Muscle of back (tissue), 11 donors: ENCODE results near the gene AFDN. TPM values are rescaled to one million over a fixed set of nuclear protein-coding genes. Genes with fewer than 3 reads are reported as not detected.

Experiments used
- DNase-seq, 3 donors: peaks; one replicate each; pipeline versions ENCODE4 v3.0.0 to v3.0.0-alpha.2; 2013
- polyA plus RNA-seq, 10 donors: library from polyadenylated mRNA; unstranded; fragments of 120-200 nt; gene quantifications; one replicate each; pipeline ENCODE4 v1.2.1, GENCODE V29; 2013; ENCODE audit not compliant: insufficient read length in 10 of 10

Gene AFDN
- polyA plus RNA-seq, 10 donors: 24.4 to 63.8 (median 43.0) TPM

DNA sequence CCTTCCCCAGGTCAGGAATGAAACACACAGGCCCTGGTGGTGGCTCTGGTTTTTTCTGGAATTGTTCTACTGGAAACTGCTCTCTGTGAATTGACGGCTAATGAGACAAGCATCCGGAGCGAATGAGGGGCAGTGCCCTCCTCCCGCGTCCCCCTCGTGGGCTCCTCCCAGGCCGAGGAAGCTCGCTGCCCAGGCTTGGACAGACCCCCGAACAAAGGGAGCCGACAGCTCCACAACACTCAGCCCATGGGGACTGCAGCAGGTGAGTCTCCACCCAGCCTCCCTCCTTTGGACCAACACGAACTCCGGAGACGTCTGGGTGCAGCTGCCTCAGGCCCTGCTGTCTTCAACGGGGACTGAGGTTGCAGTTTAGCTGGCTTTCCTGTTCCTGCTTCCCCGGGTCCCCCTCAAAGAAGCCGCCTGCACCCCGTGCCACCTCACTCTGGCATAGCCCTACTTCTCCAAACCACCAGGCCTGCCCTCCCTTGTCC, 31.3 kb upstream of the AFDN start:
- DNase-seq: no peak

DNA sequence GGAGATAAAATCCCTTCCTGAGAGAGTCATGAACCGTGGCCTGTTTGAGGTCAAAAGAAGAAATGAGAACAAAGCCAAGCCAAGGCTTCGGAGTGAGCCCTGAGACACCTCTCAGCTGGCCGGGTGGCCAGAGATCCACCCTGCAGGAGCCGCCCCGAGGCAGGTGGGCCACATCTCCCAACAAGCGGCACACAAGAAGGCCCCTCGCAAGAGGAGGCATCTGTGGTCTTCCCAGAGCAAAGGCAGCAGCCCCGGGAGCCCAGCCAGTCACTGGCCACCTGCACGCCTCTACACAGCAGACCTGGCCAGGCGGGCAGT, 30.9 kb upstream of the AFDN start:
- no peak for DNase-seq

DNA sequence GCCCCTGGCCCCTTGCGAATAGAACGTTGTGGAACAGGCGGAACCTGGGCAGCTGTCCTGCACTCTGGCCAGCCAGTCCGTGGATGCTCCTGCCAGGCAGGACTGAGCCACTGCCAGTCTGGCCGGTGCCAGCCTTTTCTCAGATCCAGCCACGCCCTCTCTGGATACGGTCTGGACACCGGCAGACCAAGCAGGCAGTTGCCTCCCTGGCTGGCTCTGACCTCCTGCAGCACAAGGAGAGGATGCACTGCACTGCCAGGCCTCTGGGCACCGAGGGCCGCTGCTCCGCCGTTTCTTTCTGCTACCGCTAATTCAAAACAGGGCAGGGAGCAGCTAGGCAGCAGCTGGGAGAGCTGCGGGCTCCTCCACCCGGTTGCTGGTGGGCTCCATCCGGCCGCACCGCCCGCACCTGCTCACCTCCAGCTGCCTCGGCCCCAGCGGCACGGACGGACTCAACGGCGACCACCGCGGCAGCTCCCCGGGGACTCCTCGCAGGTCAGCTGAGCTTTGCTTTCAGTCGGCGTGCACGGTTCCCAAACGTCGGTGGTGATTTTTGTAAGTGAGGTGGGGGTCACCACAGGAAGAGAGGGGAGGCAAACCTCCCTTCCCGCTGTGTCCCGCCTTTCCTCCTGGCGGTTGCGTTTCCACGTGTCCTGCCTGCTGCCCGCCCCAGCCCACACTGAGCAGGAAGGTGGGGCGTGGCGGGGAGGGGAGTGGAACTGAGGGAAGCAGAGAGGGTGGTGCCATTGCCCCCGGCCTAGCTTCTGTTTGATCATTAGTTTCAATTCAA, 30.3 kb upstream of the AFDN start:
- peak; percentile 11 to 53 (median 13) for DNase-seq

DNA sequence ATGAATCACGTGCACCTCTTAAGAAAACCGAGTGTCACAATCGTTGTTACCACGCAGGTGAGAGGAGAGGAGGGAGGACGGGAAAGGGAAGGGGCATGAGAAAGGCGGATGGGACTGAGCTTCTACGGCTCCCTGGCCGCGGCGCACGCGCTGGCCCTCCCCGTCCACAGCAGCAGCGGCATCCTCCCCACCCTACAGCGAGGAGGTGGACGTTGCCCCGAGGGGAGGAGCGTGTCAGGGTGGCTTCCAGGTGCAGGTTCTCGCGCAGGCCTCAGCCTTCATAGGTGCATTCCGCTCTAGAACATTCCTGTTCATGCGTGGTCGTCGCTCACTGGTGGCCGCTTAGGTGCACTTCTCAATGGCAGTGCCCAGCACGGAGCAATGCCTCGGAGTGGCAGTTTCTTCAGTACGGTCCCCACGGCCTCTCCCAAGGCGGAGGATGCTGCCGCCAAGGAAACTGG, 29.7 kb upstream of the AFDN start:
- DNase-seq: no peak

DNA sequence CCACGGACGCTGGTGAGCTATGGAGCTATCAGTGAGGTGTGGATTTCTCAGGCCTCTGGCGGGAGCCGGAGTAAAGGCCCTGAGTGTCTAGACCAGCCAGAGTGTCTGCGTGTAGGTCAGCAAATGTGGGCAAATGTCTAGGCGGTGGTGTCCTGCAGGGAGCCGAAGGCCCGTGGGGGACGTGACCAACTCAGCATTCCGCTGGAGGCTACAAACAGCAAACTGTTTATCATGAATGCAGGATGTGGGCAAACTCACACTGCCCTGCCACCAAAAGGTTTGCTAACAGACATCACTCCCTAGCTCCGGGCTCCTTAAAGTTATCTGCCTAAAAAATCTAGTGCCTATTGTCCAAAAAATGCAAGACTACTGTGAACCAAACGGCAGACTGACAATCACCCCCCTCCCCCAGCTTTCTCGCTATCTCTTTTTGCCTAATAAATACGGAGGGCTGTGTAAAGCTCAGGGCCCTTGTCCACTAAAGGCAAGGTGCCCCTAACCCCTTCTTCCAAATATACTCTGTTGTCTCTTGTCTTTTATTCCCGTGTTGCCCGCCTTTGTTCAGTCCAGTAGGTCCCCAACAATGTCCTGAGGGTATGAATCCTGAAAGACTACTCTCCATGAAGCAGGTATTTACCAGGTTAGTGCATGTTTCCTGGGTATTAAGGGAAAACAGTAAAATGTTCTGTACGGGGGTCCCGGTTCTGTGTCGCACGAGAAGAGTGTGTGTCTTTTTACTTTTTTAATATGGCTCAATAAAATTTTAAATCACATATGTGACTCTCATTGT, 29.0 kb upstream of the AFDN start:
- no peak for DNase-seq

DNA sequence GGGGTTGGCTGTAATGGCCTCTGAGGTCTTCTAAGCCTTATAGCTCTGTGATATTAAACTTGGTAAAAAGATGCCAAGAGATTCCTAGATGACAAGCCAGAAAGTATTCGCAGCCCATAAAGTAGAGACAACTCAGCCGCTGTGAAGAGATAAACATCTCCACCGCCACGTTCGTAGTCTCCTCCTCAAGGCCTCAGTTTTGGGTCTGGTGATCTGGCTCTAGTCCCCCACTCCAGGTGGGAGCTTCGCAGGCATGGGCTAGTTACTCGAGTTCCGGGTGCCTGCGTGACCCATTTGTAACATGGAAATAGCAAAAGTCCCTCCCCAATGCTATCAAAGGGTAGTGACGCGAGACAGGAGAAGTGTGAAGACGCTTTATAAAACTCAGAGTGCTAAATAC, 28.3 kb upstream of the AFDN start:
- DNase-seq: no peak

DNA sequence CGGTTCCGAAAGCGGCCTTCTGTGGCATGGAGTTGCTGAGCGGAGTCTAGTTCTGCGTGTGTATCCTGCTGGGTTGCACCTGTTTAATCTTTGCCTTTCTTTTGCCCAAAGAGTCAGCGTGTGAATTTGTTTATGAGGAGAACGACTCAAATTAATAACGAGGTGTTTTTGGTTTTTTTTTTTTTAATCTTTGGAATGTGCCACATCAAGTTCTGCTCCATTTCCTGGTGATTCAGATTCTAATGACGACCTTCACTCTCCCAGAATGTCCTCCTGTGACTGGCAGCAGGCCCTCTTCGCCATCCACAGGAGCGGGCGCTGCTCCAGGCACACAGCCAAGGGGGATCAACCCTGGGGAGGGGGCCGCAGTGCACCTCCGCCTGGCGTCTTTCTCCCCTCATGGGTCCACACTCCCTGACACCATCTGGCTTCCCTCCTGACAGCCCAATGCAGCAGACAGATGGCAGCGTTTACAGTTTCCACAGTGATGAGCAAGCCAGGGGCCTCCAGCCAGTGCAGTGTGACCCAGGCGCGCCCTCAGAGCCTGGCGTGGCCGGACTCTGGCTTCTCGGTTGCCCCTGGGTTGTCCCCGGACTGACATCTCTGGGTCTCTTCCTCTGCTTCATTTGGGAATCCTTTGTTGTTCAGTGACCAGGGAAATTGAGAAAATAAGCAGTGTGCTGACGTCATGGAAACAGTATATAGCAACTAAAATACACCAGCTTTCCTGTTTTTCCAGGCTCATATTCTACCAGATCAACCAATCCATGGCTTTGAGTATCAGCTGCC, 27.5 kb upstream of the AFDN start:
- peak; percentile 8 to 69 (median 28) for DNase-seq

DNA sequence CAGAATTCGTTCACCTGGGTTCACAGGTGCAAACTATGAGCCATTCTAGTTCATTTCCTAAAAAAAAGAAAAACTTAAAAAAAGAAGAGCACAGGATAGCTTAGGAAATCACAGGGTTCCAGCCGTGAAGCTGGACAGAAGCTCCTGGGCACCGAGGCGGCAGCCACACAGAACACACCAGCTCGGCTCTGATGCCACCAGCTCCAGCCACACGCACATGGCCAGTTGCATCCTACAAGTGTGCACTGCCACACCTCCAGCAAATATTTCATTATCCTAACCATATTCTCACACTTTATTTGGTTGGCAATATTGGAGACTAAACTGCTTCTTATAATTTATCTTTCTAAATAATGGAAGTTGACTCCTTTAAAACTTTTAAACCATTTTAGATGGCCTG, 26.2 kb upstream of the AFDN start:
- DNase-seq: no peak

DNA sequence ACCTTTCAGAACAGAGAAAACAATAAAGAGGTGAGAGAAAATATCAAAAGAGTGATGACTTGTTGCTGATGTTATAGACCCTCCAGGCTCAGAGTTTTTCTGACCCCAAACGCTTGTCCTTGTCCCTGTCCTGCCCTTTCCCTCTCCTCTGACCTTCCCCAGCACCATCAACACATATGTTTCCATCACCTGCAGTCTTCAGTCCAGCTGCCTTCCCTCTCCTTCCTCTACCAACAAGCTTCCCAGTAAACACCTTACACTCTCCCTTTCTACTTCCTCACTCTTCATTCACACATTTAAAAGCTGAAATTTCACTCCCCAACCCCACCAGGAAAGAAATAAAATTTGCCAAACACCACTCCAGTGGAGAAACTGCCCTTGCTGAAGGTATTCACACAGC, 25.4 kb upstream of the AFDN start:
- no peak for DNase-seq

DNA sequence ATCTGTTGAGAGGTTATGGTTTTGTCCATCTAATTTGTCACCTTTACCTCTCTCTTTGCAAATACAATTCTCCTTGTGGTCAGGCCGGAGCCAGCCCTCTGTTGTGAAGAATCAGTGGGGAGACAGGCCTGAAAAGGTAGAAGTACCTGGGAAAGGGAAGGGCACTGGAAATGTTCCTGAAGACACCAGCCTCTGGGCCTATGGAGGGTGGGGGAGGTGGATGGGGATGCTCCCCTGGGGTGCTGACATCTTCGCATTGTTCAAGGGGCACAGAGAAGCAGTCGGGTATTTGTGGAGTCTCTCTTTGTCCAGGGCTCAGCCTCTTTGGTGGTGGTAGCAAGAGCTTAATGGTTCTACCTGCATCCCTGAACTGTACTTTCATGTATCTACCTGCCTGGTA, 24.4 kb upstream of the AFDN start:
- DNase-seq: no peak

DNA sequence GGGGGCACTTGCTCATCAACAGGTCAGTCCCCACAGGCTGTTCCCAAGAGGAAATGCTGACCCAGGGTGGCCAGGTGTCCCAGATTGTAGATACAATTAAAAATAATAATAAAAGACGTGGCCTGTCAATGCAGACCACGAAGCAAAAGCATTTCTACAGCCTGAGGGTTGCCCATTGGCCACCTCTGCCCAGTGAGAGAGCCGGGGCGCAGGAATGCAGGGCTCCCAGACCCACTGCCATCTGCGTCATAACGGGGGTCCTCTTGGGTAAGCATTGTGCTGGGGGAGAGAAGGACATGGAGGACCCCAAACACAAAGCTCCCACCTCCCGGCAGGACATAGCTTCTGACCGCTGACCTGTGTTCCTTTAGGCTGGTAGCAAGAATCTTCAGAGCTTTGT, 22.9 kb upstream of the AFDN start:
- DNase-seq: no peak

DNA sequence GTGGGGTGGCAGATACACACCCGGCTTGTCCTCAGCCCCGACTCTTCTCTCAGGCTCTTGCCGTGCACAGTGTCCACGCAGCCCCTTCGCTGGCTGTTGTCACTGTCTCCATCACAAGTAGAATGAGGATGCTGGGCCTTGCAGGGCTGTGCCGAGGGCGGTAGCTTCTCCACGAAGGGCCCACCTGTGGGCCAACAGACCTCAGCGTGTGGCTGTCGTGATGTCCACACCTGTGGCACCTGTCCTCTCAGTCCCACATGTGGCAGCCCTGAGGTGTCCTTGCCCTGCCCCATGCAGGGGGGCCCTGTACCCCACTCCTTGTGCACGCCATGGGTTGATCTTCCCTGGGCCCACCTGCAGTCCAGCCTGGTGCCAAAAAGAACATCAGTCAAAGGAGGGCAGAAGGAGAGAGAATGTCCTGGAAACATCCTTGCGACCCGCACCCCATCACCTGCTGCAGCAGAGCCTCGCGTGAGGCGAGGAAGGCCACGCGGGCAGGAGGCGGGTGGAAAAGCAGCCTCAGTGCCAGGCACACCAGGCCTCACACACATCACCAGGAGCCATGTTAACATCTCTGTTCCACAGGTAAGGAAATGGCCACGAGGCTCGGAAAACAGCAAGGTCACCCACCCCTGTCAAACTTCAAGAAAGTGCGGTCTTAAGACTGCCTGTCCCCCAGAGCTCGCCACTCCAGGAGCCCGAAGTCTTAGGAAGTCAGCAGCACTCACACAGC, 22.3 kb upstream of the AFDN start:
- no peak for DNase-seq

DNA sequence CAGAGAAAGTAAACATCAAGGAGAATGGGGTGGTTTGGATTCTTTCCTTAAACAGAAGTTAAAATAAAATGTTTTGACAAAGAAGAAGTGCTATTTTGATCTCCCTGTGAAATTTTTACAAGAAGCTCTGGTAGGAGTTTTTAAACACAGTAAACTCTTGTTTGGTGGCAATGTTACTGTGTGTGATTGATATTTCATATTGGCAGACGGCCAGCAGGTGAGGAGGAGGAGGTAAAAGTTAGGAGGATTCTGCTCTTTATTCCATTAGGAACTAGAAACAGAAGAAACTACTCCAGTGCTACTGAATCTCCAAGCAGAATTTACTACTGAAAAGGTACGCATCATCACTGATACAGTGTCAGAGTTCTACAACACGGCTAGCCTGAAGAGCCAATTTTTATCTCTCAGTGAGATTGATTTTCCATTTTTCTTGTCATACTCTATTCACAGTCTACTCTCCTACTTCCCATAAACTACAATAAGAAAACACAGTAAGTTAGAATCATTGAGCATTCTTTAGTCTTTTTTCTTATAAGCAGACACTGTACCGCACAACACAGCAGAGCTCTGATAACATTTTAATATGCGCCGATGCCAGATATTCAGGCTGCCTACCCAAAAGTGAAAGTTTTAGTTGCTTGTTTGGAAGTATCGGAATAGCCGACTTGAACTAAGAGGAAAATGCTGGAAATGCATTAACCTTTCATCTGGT, 21.2 kb upstream of the AFDN start:
- DNase-seq: no peak

DNA sequence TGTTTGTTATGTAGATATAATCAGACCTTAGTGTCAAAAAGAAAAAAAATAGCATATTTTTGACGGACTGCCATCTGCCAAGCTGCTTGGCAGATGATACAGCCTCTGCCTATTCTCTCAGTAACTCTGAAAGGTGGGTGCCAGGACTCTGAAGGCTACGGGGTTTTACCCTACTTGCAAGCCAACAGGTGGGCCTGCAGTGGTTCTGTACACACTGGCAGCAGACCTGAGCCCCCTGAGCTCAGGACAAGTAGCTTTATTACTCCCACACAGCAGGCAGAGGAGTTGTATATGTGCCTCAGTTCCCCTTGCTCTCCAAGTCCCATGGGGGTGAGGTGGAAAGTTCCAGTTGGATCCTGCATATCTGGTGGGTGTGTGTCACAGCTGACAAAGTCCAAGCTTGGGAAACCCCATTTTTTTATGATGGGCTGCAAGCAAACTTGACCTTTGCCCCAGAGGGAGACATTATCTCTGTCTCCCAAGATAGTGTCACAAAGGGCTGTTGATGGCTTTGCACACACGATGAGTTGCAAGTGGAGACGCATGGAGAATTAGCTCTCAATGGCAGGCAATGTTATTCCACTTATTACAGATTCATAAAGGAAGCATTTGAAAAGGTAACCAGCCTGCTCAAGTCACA, 20.5 kb upstream of the AFDN start:
- no peak for DNase-seq

DNA sequence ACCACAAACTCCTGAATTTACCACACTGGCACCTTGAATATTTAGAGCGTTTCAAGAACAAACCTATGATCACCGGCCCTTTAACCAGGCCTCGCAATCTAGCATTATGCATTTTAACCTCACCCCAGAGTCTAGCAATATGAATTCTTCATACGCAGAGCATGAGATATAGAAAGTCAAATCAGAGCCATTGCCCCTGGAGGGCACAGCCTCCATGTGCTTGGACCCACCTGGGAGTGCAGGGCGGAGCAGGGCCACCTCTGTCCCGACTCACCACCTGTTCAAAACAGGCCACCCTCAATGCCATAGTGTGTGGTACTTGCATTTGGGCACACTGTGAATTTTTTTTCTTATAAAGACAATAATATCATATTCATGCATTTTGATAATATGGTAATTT, 19.5 kb upstream of the AFDN start:
- no peak for DNase-seq

DNA sequence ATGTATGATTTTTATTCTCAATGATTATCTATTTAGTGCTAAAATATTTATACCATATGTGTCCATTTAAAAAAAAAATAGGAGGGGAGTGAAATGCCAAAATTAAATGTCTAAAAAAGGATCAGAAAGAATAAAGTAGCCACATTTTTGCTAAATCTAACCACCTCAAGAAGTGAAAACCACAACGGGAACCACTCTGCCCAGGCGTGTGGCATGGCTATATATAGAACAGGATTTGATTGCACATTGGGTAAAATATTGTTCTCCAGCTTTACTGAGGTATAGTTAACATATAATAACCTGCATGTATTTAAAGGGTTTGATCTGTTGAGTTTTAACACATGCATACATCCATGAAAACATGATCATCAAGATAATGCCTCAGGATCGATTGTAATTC, 19.0 kb upstream of the AFDN start:
- DNase-seq: no peak

DNA sequence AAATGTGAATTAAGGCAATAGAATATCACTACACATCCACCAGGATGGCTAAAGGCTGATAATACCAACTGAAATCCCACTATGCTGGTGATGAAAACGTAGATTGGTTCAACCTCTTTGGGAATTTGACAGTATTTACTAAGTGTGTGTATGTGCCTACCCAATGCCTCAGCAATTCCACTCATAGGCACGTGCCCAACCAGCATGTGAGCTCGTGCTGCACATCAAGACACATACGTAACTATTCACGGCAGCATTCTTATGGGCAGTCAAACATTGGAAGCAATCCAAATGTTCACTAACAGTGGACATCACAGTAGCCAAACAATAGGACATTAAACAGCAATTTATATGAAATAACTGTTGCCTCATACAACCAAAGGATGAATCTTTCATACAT, 15.7 kb upstream of the AFDN start:
- DNase-seq: no peak

DNA sequence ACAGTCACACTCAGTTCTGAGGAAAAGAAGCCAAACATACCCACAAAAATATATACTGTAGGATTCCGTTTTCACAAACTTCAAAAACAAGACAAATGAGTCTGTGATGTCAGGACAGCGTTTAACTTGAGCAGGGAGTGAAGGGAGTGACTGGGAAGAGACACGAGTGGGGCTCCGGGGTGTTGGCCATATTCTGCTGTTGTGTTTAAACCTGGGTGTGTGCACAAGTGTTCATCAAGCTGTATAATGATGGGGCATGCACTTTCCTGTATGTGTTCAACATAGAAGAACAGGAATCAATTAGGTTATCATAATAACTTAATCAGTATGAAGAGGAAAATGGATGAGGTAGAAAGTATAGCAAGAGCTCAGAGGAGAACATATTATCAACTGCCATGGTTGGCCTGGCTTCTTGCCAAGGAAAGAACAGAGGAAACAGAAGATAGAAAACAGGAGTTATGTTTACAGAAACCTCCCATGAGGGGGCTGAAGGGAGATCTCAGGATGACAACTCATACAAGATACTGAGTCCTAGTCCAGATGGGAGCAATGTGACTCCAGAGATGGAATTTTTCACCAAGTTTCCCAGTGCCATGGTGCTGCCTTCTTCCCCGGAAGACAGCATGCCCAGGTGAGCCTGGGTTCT, 15.1 kb upstream of the AFDN start:
- no peak for DNase-seq

DNA sequence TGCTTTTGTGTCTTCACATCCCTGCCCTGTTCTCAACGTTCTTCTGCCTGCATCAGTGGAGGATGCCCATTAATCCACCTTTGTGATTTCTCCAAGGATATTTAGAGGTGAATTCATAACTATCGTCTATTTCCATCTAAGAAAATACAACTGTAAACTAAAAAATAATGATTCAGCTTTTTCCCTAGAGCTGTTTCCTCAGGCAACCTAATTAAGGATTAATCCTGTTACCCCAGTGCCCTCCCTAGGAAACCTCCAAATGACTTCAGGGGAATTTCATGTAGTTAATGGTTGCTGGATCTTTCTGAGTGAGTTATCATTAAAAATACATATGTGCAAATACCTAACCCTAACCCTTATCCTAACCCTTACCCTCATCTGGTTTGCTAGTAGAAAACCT, 14.6 kb upstream of the AFDN start:
- no peak for DNase-seq
